Stimulated activated CD8-positive, alpha-beta memory T cell treated with anti-CD3 and anti-CD28 coated beads, Interleukin-15, amount 100 ng/mL, for 4 hours (primary cell): ENCODE results near the gene ZNF516.
"Not testable (repeated sequence)": the region's sequence is repeated elsewhere in the genome, so short reads cannot be mapped to it uniquely, and the experiment has no call there.

Experiments
- DNase-seq, 2 donors: peaks; one replicate each; pipeline ENCODE4 v3.0.0-alpha.2; 2020; ENCODE audit warnings: low read depth in 2 of 2

ZNF516 gene

GRCh38 chr18:76490670-76491472 lies 4.2 kb downstream of the ZNF516 start:
- DNase-seq = peak in 1 of 2 donors; percentile 23

- no peak for DNase-seq
Measured at GRCh38 chr18:76490033-76490432, 5.0 kb downstream of the ZNF516 start.

- DNase-seq = no peak
Measured at GRCh38 chr18:76489081-76489480, 6.0 kb downstream of the ZNF516 start.

- no peak for DNase-seq
Measured at GRCh38 chr18:76488190-76488589, 6.9 kb downstream of the ZNF516 start.

GRCh38 chr18:76487782-76488181 lies 7.3 kb downstream of the ZNF516 start:
- no peak for DNase-seq

- DNase-seq = no peak
Measured at GRCh38 chr18:76487070-76487469, 8.0 kb downstream of the ZNF516 start.

GRCh38 chr18:76486574-76486973 lies 8.5 kb downstream of the ZNF516 start:
- DNase-seq = no peak

GRCh38 chr18:76486038-76486437 lies 9.0 kb downstream of the ZNF516 start:
- DNase-seq = no peak

GRCh38 chr18:76484749-76485387 lies 10.2 kb downstream of the ZNF516 start:
- no peak for DNase-seq

GRCh38 chr18:76483780-76484179 lies 11.3 kb downstream of the ZNF516 start:
- DNase-seq = no peak

GRCh38 chr18:76482971-76483691 lies 11.9 kb downstream of the ZNF516 start:
- DNase-seq = no peak

GRCh38 chr18:76482267-76482666 lies 12.8 kb downstream of the ZNF516 start:
- no peak for DNase-seq

GRCh38 chr18:76480913-76481312 lies 14.1 kb downstream of the ZNF516 start:
- DNase-seq = no peak

GRCh38 chr18:76479351-76480238 lies 15.4 kb downstream of the ZNF516 start:
- DNase-seq = no peak

GRCh38 chr18:76476665-76477561 lies 18.1 kb downstream of the ZNF516 start:
- no peak for DNase-seq

- DNase-seq = no peak
Measured at GRCh38 chr18:76475450-76476194, 19.4 kb downstream of the ZNF516 start.

- no peak for DNase-seq
Measured at GRCh38 chr18:76474824-76475223, 20.2 kb downstream of the ZNF516 start.

GRCh38 chr18:76473521-76473920 lies 21.5 kb downstream of the ZNF516 start:
- DNase-seq = not testable (repeated sequence)

GRCh38 chr18:76472829-76473228 lies 22.2 kb downstream of the ZNF516 start:
- DNase-seq = no peak

- no peak for DNase-seq
Measured at GRCh38 chr18:76471593-76471992, 23.4 kb downstream of the ZNF516 start.
